GM19463 (cell line): Measurements from ENCODE around the gene ZDHHC1.
"Not testable (repeated sequence)": the region's sequence is repeated elsewhere in the genome, so short reads cannot be mapped to it uniquely, and the experiment has no call there.

ENCODE experiments used
- ATAC-seq: cut with Tn5 transposase; IDR thresholded peaks from one replicate; pipeline ENCODE4 v1.9.1; 2021; ENCODE audit warnings: mild to moderate bottlenecking, moderate library complexity; ENCODE audit not compliant: unreplicated experiment

The ZDHHC1 gene

GRCh38 chr16:67370661-67371060 is 45.6 kb downstream of the ZDHHC1 start:
- no peak for ATAC-seq

GRCh38 chr16:67364600-67365235 is 51.6 kb downstream of the ZDHHC1 start:
- no peak for ATAC-seq

DNA sequence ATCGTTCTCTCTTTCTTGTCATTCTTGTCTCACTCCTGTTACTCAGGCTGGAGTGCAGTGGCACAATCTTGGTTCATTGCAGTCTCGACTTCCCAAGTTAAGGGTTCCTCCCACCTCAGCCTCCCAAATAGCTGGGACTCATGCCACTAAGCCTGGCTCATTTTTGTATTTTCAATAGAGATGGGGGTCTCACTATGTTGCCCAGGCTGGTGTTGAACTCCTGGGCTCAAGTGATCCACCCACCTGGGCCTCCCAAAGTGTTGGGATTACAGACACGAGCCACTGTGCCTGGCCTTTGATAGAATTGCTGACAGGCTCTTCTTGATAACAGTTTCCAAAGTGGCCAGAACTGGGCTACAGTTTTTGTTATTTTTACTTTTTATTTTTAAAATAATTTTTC is 55.2 kb downstream of the ZDHHC1 start:
- no peak for ATAC-seq

DNA sequence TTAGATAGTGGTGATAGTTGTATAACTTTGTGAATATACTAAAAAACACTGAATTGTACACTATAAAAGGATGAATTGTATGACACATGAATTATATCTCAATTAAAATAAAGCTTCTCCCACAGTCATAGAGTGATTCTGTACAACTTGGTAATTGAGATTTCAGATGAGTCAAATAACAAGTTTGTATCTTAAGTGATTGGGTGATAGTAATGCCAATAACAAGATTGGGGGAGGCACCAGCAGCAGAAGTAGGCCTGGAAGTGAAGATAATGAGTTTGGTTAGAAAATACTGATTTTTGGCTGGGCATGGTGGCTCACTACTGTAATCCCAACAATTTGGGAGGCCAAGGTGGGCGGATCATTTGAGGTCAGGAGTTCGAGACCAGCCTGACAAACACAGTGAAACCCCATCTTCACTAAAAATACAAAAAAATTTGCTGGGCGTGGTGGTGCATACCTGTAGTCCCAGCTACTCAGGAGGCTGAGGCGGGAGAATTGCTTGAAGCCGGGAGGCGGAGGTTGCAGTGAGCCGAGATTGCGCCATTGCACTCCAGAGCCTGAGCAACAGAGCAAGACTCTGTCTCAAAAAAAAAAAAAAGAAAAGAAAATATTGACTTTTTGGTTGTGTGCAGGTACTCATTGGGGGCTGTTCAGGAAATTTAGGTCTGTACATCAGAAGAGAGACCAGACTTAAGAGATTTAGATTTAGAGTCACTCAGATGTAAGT is 56.6 kb downstream of the ZDHHC1 start:
- ATAC-seq = not testable (repeated sequence)

GRCh38 chr16:67357561-67357960 is 58.7 kb downstream of the ZDHHC1 start:
- no peak for ATAC-seq

DNA sequence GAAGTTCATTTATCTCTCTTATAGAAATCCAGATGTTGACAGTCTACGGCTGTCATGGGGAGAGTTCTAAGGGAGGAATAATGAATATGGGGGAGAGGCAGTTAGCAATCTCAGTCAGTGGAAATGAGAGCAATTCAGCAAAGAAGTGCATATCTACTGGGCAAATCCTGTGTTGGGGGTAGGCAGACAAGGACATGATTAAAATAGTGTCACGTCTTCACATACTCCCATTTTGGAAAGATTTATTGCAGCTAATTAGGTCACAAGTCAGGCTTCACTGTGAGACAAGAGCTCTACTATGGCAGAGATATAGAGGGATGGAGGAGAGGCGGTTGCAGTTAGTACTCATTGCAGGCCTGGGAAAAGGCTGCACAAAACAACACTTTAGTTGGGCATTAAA is 59.9 kb downstream of the ZDHHC1 start:
- ATAC-seq = no peak

- ATAC-seq = not testable (repeated sequence)
Measured at GRCh38 chr16:67352463-67352862, 63.8 kb downstream of the ZDHHC1 start.

DNA sequence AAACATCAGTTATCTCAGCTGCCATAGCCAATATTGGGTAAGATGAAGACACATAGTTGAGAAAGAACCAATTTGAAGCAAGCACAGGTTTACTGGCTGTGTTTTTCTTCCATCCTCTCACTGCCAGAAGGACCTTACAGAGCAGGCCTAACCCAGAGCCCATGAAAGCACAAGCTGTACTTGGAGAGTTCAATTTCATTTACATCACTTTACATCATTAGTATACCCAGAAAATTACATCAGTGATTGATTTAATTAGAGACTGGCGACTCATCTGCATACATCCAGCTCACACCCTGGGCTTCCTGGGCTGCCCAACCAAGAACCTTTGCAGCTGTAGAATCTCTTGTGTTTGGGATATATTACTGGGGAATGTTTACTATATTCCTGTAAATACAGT is 66.0 kb downstream of the ZDHHC1 start:
- no peak for ATAC-seq

DNA sequence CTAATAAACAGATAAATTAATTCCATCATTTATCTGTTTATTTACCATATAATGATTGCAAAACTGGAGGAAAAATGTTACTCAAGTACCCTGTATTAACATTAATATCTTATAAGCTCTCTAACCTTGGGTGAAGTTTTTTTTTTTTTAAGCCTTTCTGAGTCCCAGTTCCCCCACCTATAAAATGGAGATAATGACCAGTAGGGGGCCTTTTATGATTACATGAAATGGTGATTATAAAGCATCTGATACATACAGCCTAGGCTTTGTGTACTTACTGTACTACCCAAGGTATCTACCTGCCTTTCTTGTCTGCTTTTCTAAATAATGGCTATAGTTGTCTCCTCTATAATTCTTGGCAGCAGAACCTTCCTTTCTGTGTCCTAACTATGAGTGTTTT is 67.1 kb downstream of the ZDHHC1 start:
- no peak for ATAC-seq

GRCh38 chr16:67346341-67346740 is 69.9 kb downstream of the ZDHHC1 start:
- no peak for ATAC-seq

GRCh38 chr16:67345401-67345800 is 70.9 kb downstream of the ZDHHC1 start:
- no peak for ATAC-seq
